H1 (cell line): Measurements from ENCODE around the gene MEIOSIN. TPM values are rescaled to one million over a fixed set of nuclear protein-coding genes. Genes with fewer than 3 reads are reported as not detected.

ENCODE experiments used
- CTCF ChIA-PET: fragments of 300-600 bp; sonication (Branson Sonifier 250); formaldehyde crosslinking; loops from one replicate; lab custom pipeline; 2021; ENCODE audit not compliant: partially characterized antibody; lab: Charles Lee
- POLR2A ChIA-PET: fragments of 300-600 bp; sonication (Branson Sonifier 250); formaldehyde crosslinking; loops from one replicate; lab custom pipeline; 2021; ENCODE audit warnings: inconsistent platforms; ENCODE audit not compliant: partially characterized antibody; lab: Charles Lee
- DNase-seq, 2 experiments: peaks; one replicate each; pipeline versions ENCODE4 v3.0.0 to v3.0.0-alpha.2; 2010 to 2022; ENCODE audit warnings: low spot score in 2 of 2, low read depth in 1 of 2, mixed read lengths in 1 of 2
- FAIRE-seq: peaks from 2 replicates; lab custom pipeline; 2011; peaks lifted over from hg19 to GRCh38; lab: Jason Lieb, UNC
- H2AFZ ChIP-seq: 2 replicates; pipeline ENCODE4 v1.8.1; 2012; ENCODE audit warnings: low read length, inconsistent platforms
- H2AK5ac ChIP-seq: 2 replicates; pipeline ENCODE4 v1.6.1; 2013; ENCODE audit warnings: low read depth, low read length
- H2BK120ac ChIP-seq: replicated peaks from 2 replicates; pipeline ENCODE3; 2013; ENCODE audit warnings: low read depth, low read length, inconsistent platforms
- H2BK12ac ChIP-seq: 2 replicates; pipeline ENCODE4 v1.6.1; 2013; ENCODE audit warnings: low read depth, low read length
- H2BK15ac ChIP-seq: 2 replicates; pipeline ENCODE4 v1.6.1; 2013; ENCODE audit warnings: low read length
- H2BK20ac ChIP-seq: 2 replicates; pipeline ENCODE4 v1.6.1; 2013; ENCODE audit warnings: low read length
- H2BK5ac ChIP-seq: 2 replicates; pipeline ENCODE4 v1.6.1; 2013; ENCODE audit warnings: low read depth, low read length
- H3K14ac ChIP-seq: 2 replicates; pipeline ENCODE4 v1.6.1; 2013; ENCODE audit warnings: inconsistent platforms; ENCODE audit not compliant: insufficient read length
- H3K18ac ChIP-seq: 2 replicates; pipeline ENCODE4 v1.6.1; 2013; ENCODE audit warnings: low read length; ENCODE audit errors: extremely low read depth
- H3K23ac ChIP-seq: 2 replicates; pipeline ENCODE4 v1.6.1; 2013; ENCODE audit warnings: inconsistent platforms; ENCODE audit not compliant: insufficient read length
- H3K23me2 ChIP-seq: 2 replicates; pipeline ENCODE4 v1.6.1; 2013; ENCODE audit warnings: low read depth, low read length
- H3K27ac ChIP-seq: 2 replicates; pipeline ENCODE4 v1.6.1; 2011; ENCODE audit warnings: low read depth, low read length, inconsistent platforms
- H3K27me3 ChIP-seq, 4 experiments: replicated peaks in 1 of 4; 1 replicate in 1 of 4; 2 replicates in 3 of 4; pipeline versions ENCODE4 v1.6.1 to v1.8.1; 2011 to 2013; ENCODE audit warnings: low read length in 3 of 4, mild to moderate bottlenecking in 3 of 4, inconsistent platforms in 2 of 4, mixed read lengths in 2 of 4, moderate library complexity in 1 of 4; ENCODE audit not compliant: control insufficient read depth in 3 of 4, insufficient read depth in 3 of 4; ENCODE audit errors: extremely low read depth in 1 of 4
- H3K36me3 ChIP-seq, 4 experiments: 2 replicates each; pipeline versions ENCODE4 v1.6.1 to v1.8.1; 2011 to 2013; ENCODE audit warnings: mild to moderate bottlenecking in 4 of 4, low read length in 3 of 4, moderate library complexity in 2 of 4, control low read depth in 1 of 4, inconsistent platforms in 1 of 4; ENCODE audit not compliant: insufficient read depth in 4 of 4, control insufficient read depth in 2 of 4
- H3K4ac ChIP-seq: replicated peaks from 2 replicates; pipeline ENCODE3; 2013; ENCODE audit warnings: low read length, low read depth, mixed read lengths, inconsistent platforms; ENCODE audit not compliant: insufficient read length
- H3K4me1 ChIP-seq, 4 experiments: replicated peaks in 1 of 4; 1 replicate in 1 of 4; 2 replicates in 3 of 4; pipeline versions ENCODE4 v1.6.1 to v1.8.1; 2011 to 2013; ENCODE audit warnings: low read length in 3 of 4, inconsistent platforms in 2 of 4, mixed read lengths in 1 of 4; ENCODE audit not compliant: insufficient read depth in 4 of 4, control insufficient read depth in 3 of 4
- H3K4me2 ChIP-seq, 2 experiments: 2 replicates each; pipeline versions ENCODE4 v1.6.1 to v1.8.1; 2011 to 2013; ENCODE audit warnings: low read depth in 2 of 2, low read length in 2 of 2, control low read depth in 1 of 2, inconsistent platforms in 1 of 2, mild to moderate bottlenecking in 1 of 2; ENCODE audit not compliant: insufficient read depth in 1 of 2
- H3K4me3 ChIP-seq, 4 experiments: fragments of 200-600, 300-600 bp in 1 of 4; sonication (generic), shearing (Covaris generic), sonication (Bioruptor Twin) in 1 of 4; 2 replicates each; pipeline versions ENCODE4 v1.5.1 to v1.8.1; 2011 to 2016; ENCODE audit warnings: low read length in 4 of 4, low read depth in 3 of 4, control low read depth in 2 of 4, inconsistent platforms in 2 of 4, mild to moderate bottlenecking in 2 of 4, mixed read lengths in 1 of 4, moderate library complexity in 1 of 4; ENCODE audit not compliant: insufficient read depth in 2 of 4; ENCODE audit errors: extremely low read depth in 1 of 4
- H3K56ac ChIP-seq: replicated peaks from 2 replicates; pipeline ENCODE3; 2013; ENCODE audit warnings: low read depth, mild to moderate bottlenecking, mixed read lengths, low read length, inconsistent platforms; ENCODE audit not compliant: insufficient read length
- H3K79me1 ChIP-seq: 2 replicates; pipeline ENCODE4 v1.6.1; 2013; ENCODE audit warnings: low read depth, low read length, control low read depth
- H3K79me2 ChIP-seq, 2 experiments: 2 replicates each; pipeline versions ENCODE4 v1.6.1 to v1.8.1; 2012 to 2013; ENCODE audit warnings: low read length in 2 of 2, mild to moderate bottlenecking in 2 of 2, inconsistent platforms in 1 of 2; ENCODE audit not compliant: insufficient read depth in 2 of 2, control insufficient read depth in 1 of 2
- H3K9ac ChIP-seq, 4 experiments: replicated peaks in 1 of 4; 1 replicate in 1 of 4; 2 replicates in 3 of 4; pipeline versions ENCODE4 v1.6.1 to v1.8.1; 2011 to 2013; ENCODE audit warnings: low read depth in 3 of 4, low read length in 3 of 4, control low read depth in 2 of 4, mild to moderate bottlenecking in 2 of 4, moderate library complexity in 2 of 4, inconsistent platforms in 1 of 4; ENCODE audit errors: extremely low read depth in 1 of 4
- H3K9me3 ChIP-seq, 2 experiments: 2 replicates each; pipeline versions ENCODE4 v1.6.1 to v1.8.1; 2012 to 2013; ENCODE audit warnings: mild to moderate bottlenecking in 2 of 2, moderate library complexity in 2 of 2, control low read depth in 1 of 2, inconsistent platforms in 1 of 2, low read depth in 1 of 2, low read length in 1 of 2, mixed read lengths in 1 of 2; ENCODE audit not compliant: insufficient read depth in 2 of 2
- H4K20me1 ChIP-seq, 2 experiments: replicated peaks in 1 of 2; 2 replicates each; pipeline versions ENCODE3 to v1.8.1; 2011 to 2013; ENCODE audit warnings: inconsistent platforms in 2 of 2, low read length in 2 of 2, mild to moderate bottlenecking in 1 of 2; ENCODE audit not compliant: insufficient read depth in 2 of 2, control insufficient read depth in 1 of 2
- H4K5ac ChIP-seq: 2 replicates; pipeline ENCODE4 v1.6.1; 2013; ENCODE audit warnings: low read length, low read depth, mixed read lengths, inconsistent platforms; ENCODE audit not compliant: insufficient read length
- H4K8ac ChIP-seq: 2 replicates; pipeline ENCODE4 v1.8.0; 2013; ENCODE audit warnings: mild to moderate bottlenecking, moderate library complexity, low read length, inconsistent platforms; ENCODE audit not compliant: insufficient read depth; ENCODE audit errors: extremely low read depth
- H4K91ac ChIP-seq: replicated peaks from 2 replicates; pipeline ENCODE3; 2013; ENCODE audit warnings: low read length, mixed read lengths, inconsistent platforms; ENCODE audit not compliant: insufficient read length
- POLR2AphosphoS5 ChIP-seq: IDR thresholded peaks from 2 replicates; pipeline ENCODE4 v1.6.1; 2011; ENCODE audit warnings: low read depth, low read length
- TEAD4 ChIP-seq: IDR thresholded peaks from 2 replicates; pipeline ENCODE4 v1.6.1; 2012; ENCODE audit warnings: low read depth, low read length, inconsistent platforms, mixed read lengths
- WGBS, 2 experiments: shearing (Covaris generic) in 1 of 2; methylation state at CpG; one replicate each; pipeline versions ENCODE4 v1.1.6 to v1.1.7; 2013 to 2015; ENCODE audit warnings: low lambda C conversion rate in 2 of 2, mixed read lengths in 2 of 2, inconsistent platforms in 1 of 2, low coverage in 1 of 2, missing lambda C conversion rate in 1 of 2; ENCODE audit not compliant: insufficient replicate concordance in 2 of 2, insufficient coverage in 1 of 2, insufficient read length in 1 of 2; ENCODE audit errors: extremely low coverage in 1 of 2, missing lambda C conversion rate in 1 of 2; 5-methylcytosine and 5-hydroxymethylcytosine counted together
- polyA plus RNA-seq, 7 experiments: library from polyadenylated mRNA; depleted of rRNA in 3 of 7; stranded (reverse) in 5 of 7; unstranded in 2 of 7; fragments of >200 nt in 5 of 7; fragments of 200-250 nt in 2 of 7; gene quantifications; 1 replicate in 5 of 7; 2 replicates in 1 of 7; 4 replicates in 1 of 7; pipeline versions ENCODE4 v1.2.1 to v1.2.3, GENCODE V29; 2011 to 2013; ENCODE audit warnings: missing spikeins in 2 of 7, mixed read lengths in 2 of 7
- total RNA-seq: library from RNA; stranded (reverse); fragmentation: NEBNext Ultra II Directional; extraction: Animal tissue kit (Norgen Biotek cat#: 25700); gene quantifications from 2 replicates; pipeline ENCODE4 v1.2.1, GENCODE V29; 2021

MEIOSIN gene
- total and polyA plus RNA-seq, 2 of the 8 experiments (the other 6 are each of a cell fraction or from before 2014, with no cell fraction given), result 0.11 TPM; not detected in 1

DNA sequence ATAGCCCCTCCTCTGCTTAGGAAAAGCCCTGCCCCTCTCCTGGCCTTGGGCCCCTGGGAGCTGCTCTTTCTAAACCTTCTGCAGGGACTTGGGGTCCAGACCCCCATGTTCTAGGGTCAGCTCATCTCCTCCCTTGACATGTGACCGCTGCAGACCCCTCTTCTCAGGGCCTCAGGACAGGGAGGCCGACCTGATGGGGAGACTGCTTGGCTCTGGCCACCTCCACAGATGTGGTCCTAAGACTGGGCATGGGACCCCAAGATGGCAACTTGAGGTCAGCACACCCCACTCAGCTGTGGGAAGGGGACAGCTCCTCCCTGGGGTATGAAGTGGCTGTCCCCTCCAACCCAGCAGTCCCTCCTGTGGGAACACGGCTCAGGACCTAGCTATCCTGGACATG is 39.7 kb downstream of the MEIOSIN start:
- Histone ChIP-seq H3K56ac (no peak overlapping the region), H3K9me3 (no peaks in the 10 kb centered on the region), H3K36me3 (peaks cover 6 to 10% (median 7%) of the 10 kb centered on the region in 4 experiments; a peak in 5 of 8 replicates), H2BK120ac (no peak overlapping the region), H3K23ac (no peak overlapping the region), H3K4me2 (no peak overlapping the region), H3K4me1 (peaks cover 0 to 7% (median 5%) of the 10 kb centered on the region in 4 experiments; a peak in 4 of 7 replicates), H3K23me2 (peaks cover 23% of the 10 kb centered on the region), H3K79me2 (no peaks in the 10 kb centered on the region), H4K20me1 (peaks cover under 1 to 1% of the 10 kb centered on the region in 2 experiments), H3K27me3 (no peaks in the 10 kb centered on the region), H3K4me3 (no peak overlapping the region), H2BK12ac (no peak overlapping the region), H3K27ac (no peak overlapping the region), H2BK20ac (no peak overlapping the region), H4K5ac (no peak overlapping the region), H3K9ac (no peak overlapping the region), H3K14ac (no peak overlapping the region), H3K18ac (no peak overlapping the region), H2BK5ac (no peak overlapping the region), H3K4ac (no peak overlapping the region), H4K8ac (peak overlapping the region; percentile 35; the same call in 1 of the 2 replicates), H2AK5ac (no peak overlapping the region), H4K91ac (peak overlapping the region; percentile 49), H2BK15ac (no peak overlapping the region), H3K79me1 (no peaks in the 10 kb centered on the region), H2AFZ (no peak overlapping the region)
- POLR2A ChIA-PET, result interaction anchor here (0.9 to 16.2 kb wide), 15 partner anchors 8 to 373 kb away, joined by 3 to 284 read pairs (median 6); partner anchors contain the start of genes DMPK, FBXO46, MEIOSIN and RSPH6A
- TF ChIP-seq TEAD4 (no peak), POLR2AphosphoS5 (0 out of 2 replicates have a peak, but pooled peaks have one; percentile 17)
- CTCF ChIA-PET, result interaction anchor here (0.6 to 6.7 kb wide), 13 partner anchors 9 to 334 kb away, joined by 3 to 55 read pairs (median 4); partner anchors contain the start of genes DMPK, DMWD, MEIOSIN and RSPH6A
- no peak for DNase-seq
- 82% methylated on average over 3 of the region's 3 CpGs; no CpG with 5 or more reads in 1 of the 2 experiments for WGBS, 2 experiments
- no peak for FAIRE-seq
